Stimulated activated CD8-positive, alpha-beta memory T cell treated with anti-CD3 and anti-CD28 coated beads, Interleukin-15, amount 100 ng/mL, for 4 hours (primary cell): ENCODE results near the gene CELF2.

Experiments
- DNase-seq, 2 donors: peaks; one replicate each; pipeline ENCODE4 v3.0.0-alpha.2; 2020; ENCODE audit warnings: low read depth in 2 of 2

Gene CELF2

GRCh38 chr10:11131112-11131639 lies 113.5 kb downstream of the CELF2 start:
- no peak for DNase-seq

DNA sequence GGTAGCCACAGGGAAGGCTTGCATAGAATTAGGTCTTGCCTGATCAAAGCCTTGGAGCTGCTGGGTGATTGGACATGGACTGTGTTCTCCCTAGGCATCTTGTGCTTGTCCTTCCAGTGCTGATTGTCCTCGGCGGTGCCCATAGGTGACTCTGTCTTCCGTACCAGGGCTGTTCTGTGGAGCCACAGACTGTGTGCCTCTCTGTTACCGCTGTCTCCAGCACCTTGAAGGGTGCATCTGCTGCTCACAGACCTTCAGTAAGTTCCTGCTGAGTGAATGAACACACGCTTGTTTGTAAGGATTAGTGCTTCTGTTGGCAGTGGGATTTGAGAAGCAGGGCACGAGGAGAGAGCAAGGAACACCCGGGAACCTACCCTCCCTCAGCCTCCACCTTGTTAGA lies 116.7 kb downstream of the CELF2 start:
- DNase-seq = no peak

DNA sequence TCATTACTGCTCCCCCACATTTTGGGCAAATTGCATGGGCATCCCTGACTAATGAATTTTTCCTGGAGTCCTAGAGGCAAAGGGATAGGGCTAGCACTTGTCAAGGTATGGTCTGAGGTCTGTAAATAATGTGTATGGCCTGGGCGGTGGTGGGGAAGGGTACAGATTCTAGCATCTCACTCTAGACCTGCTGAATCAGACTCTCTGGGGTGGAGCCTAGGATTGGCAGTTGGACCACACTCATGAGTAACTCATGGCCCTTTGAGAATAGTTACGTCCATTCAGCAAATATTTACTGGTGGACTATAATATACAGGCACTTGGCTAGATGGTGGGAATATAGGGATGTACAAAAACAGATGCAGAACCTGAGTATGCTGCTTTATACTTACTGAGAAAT lies 118.0 kb downstream of the CELF2 start:
- DNase-seq = no peak

GRCh38 chr10:11138314-11139033 lies 120.8 kb downstream of the CELF2 start:
- DNase-seq = no peak

DNA sequence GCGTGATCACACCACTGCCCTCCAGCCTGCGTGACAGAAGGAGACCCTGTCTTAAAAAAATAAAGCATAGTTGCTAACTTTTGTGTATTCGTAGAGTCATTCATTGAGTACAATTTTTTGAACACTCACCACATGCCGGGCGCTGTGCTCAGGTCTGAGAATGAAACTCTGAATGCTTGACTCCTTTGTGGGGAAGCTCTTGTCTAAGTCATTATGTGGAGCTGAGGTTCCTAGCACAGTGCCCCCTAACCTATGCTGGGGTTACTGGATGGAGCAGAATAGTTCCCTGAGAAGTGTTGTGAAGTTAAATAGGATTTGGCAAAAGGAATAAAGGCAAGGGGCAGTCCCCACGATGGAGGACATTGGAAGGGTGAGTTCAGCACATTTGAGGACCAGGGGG lies 123.3 kb downstream of the CELF2 start:
- no peak for DNase-seq

DNA sequence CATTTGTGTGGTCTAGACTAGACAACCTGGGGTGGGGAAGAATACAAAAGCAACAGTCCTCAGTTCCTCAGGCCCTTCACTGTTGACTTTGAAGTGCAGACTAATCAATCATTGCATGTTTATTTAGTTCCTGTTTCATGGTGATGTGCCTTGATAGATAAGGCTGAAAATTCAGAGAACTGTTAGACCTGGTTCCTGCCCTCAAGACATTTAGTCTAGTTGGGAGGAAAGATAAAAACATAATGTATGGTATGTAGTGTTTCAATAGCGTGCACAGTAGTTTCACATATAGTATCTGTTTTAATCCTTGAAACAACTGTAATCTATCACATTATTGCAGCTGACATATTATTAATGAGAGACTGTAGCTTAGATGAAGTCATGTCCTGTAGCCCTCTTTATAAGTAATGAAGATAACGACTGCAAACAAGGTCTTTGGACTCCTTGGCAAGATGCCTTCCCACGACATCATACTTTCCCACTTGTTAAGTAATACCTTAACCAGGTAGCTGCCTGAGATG lies 124.0 kb downstream of the CELF2 start:
- no peak for DNase-seq

DNA sequence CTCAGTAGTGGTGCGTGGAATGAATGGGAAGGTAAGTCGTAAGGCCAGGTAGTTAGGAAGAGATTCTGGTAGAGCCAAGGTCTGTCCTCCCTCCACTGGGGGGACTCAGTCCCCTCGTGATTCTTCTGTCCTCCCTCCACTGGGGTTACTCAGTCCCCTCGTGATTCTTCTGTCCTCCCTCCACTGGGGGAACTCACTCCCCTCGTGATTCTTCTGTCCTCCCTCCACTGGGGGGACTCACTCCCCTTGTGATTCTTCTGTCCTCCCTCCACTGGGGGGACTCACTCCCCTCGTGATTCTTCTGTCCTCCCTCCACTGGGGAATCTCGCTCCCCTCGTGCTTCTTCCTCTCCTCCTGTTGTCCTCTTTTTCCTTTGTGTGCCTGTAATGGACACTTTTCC lies 125.1 kb downstream of the CELF2 start:
- no peak for DNase-seq

GRCh38 chr10:11143242-11143641 lies 125.6 kb downstream of the CELF2 start:
- no peak for DNase-seq

DNA sequence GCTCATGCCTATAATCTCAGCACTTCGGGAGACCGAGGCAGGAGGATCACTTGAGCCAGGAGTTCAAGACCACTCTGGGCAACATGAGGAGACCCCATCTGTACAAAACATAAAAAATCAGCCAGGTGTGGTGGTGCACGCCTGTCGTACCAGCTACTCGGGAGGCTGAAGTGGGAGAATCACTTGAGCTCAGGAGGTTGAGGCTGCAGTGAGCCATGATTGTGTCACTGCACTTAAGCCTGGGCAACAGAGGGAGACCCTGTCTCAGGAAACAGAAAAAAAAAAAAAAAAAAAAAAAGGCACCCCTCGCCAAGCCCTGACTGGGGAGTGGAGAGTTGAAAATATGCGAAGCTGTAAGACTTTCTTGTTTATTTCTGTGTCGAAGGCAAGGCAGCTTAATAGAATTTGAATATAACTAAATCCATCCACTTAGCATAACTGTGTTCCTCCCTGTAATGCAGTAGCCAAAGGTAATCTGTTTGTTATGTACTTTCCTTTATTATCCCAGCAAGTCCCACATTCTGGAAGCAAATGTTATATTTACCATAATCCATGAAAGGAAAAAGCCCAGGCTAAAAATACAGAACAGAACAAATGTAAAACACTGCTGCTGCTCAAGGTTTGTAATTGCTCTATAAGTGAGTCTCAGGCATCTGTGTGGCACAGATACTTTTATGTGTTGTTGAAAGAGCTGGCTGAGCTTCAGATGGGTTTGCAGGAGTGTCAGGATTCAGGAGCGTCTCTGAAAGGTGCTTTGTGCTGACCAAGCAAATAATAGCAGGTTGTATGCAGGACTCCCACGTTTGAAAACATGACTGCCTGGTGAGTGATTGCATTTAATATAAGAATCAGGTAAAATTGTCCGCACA lies 127.2 kb downstream of the CELF2 start:
- no peak for DNase-seq

GRCh38 chr10:11145495-11145855 lies 127.8 kb downstream of the CELF2 start:
- DNase-seq = no peak

DNA sequence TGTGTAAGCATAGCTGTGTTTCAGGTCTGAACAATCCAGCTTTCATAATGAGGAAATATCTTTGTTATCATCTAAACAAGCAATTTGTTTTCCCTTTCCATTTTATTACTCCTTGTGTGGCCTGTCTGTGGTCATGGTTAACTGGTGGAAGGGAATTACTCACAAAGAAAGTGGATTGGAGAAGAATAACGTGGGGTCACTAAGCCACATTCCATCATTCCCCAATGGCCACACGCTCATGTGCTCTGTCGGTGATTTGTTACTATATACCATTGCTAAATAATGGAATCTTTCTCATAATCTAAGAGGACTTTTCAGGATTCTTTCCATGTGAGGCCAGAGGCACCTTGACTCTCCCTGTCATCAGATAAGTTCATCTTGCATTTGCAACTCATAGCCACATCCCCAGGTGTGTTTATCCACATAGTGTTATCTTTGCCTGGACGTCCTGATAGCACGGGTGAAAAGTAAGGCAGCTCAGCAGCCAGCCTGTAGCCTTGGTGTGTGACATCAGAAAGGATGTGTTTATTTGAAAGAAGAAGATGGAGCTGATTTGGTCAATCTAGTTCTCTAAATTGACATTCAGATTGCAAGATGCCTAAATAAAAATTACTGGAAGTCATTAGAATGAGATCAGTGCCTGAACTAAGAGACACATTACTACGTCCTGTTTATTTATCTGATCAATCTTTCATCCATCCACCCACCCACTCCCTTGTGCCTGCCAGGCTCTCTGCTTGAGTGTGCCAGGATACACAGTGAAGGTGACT lies 128.9 kb downstream of the CELF2 start:
- DNase-seq = no peak

GRCh38 chr10:11147722-11148121 lies 130.1 kb downstream of the CELF2 start:
- DNase-seq = no peak

DNA sequence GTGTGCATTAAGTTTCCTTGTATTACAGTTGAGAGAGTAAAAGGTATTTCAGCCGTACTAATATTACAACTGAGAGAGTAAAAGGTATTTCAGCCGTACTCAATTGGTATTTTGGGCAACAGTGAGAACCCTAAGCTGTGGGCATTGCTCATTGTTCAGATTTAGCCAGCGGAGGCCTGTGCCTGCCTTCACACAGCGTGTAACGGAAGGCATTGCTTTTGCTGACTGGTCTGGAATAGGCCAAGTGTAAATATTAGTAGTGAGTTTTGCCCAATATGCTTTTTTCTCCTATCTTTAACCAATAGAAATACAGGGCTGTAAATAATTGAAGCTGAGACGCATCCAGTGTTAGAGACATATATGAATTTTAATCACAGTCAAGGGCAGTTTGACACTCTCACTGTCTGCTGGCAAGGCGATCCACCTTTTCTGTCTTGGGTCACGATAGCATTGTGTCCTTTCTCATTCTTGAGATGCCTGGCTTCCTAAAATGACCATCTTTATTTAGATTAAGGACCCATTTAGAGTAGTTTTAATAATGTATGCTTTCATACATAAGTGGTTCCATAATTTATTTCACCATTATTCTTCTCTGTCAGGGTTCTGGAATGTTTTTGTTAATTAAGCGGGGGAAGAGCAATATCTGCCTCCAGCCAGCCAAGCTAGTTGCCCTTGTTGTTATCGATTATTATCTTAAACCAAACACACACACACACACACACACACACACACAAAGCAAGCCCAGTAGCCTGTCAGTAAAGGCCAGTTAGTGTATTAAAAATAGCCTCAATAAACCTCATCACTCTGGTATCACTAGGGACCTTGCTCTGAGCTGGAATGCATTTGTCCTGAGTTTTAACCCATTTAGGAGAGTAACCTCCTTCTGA lies 130.7 kb downstream of the CELF2 start:
- DNase-seq = no peak

GRCh38 chr10:11149807-11150141 lies 132.1 kb downstream of the CELF2 start:
- DNase-seq = no peak

- DNase-seq = no peak
Observed at GRCh38 chr10:11150231-11150731, 132.6 kb downstream of the CELF2 start.

- no peak for DNase-seq
Observed at GRCh38 chr10:11150879-11151415, 133.3 kb downstream of the CELF2 start.

DNA sequence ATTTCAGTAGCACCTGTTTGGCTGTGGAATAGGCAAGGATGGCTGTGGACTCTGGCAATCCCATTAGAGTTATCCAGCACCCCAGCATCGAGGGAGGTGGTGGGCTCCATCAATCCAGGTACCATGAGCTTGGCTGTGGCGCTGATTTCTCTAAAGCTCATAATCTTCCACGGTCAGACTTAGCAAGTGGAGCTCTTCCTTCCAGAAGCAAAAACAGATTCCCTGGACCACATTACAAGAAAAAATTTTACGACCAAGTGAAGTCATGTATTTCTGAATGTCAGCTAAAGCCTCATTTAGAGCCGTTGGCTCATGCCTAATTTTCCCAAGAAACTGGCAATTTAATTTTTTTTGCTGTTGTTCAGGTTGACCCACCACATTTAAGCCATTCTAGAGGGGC lies 135.1 kb downstream of the CELF2 start:
- no peak for DNase-seq

GRCh38 chr10:11153245-11153644 lies 135.6 kb downstream of the CELF2 start:
- DNase-seq = no peak

DNA sequence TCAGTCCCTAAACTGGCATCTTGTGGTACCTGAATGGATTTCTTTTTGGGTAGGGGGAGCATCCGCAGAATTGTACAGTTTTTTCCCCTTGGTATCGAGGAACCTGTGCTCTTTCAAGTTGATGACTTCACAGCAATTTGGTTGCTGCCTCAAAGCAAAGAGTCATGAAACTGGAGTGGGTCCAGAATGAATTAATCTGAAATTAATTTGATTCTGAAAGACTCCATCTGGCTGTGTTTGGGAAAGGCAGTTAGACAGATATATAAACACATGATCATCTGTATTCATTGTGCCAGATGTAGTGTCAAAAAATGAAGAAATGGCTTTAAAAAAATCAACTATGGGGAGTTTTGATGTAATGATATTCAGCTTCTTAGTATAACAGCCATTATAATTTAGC lies 136.1 kb downstream of the CELF2 start:
- DNase-seq = no peak

DNA sequence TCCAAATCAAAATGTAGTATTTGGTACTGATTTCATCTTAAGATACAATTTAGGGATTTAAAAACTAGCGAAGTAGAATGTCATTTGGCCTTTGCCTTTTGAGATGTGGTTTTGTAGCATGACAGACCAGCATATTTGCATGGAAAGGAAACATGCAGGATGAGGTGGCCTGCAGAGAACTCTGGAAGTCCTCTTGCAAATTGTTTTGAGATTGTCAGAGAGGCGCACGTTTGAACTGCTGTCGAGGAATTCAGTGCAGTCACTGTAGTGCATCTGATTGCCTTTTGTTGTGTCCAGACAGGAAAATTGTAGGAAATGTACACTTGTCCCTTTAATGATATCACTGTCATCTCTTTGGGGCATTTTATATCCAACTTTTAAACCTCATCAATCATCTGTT lies 136.7 kb downstream of the CELF2 start:
- no peak for DNase-seq
